Heart right ventricle (tissue), 16 donors: Measurements from ENCODE around the gene ZNF644. TPM values are rescaled to one million over a fixed set of nuclear protein-coding genes. Genes with fewer than 3 reads are reported as not detected.
A peak's percentile ranks its signal among the peaks of the same experiment; 100 is the strongest.
"Not testable (repeated sequence)": the region's sequence is repeated elsewhere in the genome, so short reads cannot be mapped to it uniquely, and the experiment has no call there.

Experiments
- ATAC-seq, 8 donors: fragments of 200-7000 bp; cut with Tn5 transposase; one replicate each; pipeline ENCODE4 v1.9.1; 2020; ENCODE audit warnings: mild to moderate bottlenecking in 8 of 8, moderate library complexity in 8 of 8, moderate number of reproducible peaks in 1 of 8
- DNase-seq, 2 donors: peaks; one replicate each; pipeline ENCODE4 v3.0.0-alpha.2; 2020
- H3K27ac ChIP-seq, 10 donors: fragments of 200-600 bp; sonication (generic) in 2 of 10; one replicate each; pipeline versions ENCODE4 v1.5.0 to v1.8.0; 2020 to 2022; ENCODE audit warnings: mild to moderate bottlenecking in 3 of 10
- H3K27me3 ChIP-seq, 7 donors: fragments of 200-600 bp; one replicate each; pipeline ENCODE4 v1.8.0; 2021 to 2022; ENCODE audit warnings: mild to moderate bottlenecking in 2 of 7
- H3K36me3 ChIP-seq, 9 donors: fragments of 200-600 bp; sonication (generic) in 1 of 9; one replicate each; pipeline versions ENCODE4 v1.5.0 to v1.8.0; 2020 to 2022; ENCODE audit warnings: mild to moderate bottlenecking in 2 of 9
- H3K4me1 ChIP-seq, 9 donors: fragments of 200-600 bp; sonication (generic) in 1 of 9; one replicate each; pipeline versions ENCODE4 v1.5.0 to v1.8.0; 2020 to 2022; ENCODE audit warnings: mild to moderate bottlenecking in 4 of 9
- H3K4me3 ChIP-seq, 10 donors: fragments of 200-600 bp; sonication (generic) in 2 of 10; one replicate each; pipeline versions ENCODE4 v1.5.0 to v1.8.0; 2020 to 2022; ENCODE audit warnings: mild to moderate bottlenecking in 7 of 10, moderate library complexity in 2 of 10
- H3K9me3 ChIP-seq, 11 donors: fragments of 200-600 bp in 10 of 11; sonication (generic) in 2 of 11; one replicate each; pipeline versions ENCODE4 v1.5.0 to v1.8.0; 2013 to 2022; ENCODE audit warnings: mild to moderate bottlenecking in 2 of 11, control low read depth in 1 of 11, moderate library complexity in 1 of 11
- WGBS, 2 donors: extraction: QIAGEN DNeasy Blood & Tissue Kit; methylation state at CpG; one replicate each; pipeline ENCODE4 v1.1.7; 2013; ENCODE audit warnings: inconsistent platforms in 1 of 2; 5-methylcytosine and 5-hydroxymethylcytosine counted together
- intact Hi-C, 10 donors: fragments of 100-400 bp; cut with DNase I; formaldehyde crosslinking; loops; one replicate each; pipeline versions ENCODE4 v1.11.1 to v1.14.2; 2022
- polyA plus RNA-seq, 2 donors: library from polyadenylated mRNA; stranded (reverse); fragments of 200-250 nt; gene quantifications; one replicate each; pipeline ENCODE4 v1.2.3, GENCODE V29; 2013
- total RNA-seq, 10 donors: library from RNA; stranded (reverse); fragmentation: NEBNext Ultra II Directional in 3 of 10; extraction: Animal tissue kit (Norgen Biotek cat#: 25700) in 3 of 10; gene quantifications; one replicate each; pipeline versions ENCODE4 v1.2.1 to v1.2.4, GENCODE V29; 2021 to 2023
- TF ChIP-seq, protein P1 (sequence below), 9 donors: fragments of 200-600 bp; sonication (generic) in 2 of 9; IDR thresholded peaks; one replicate each; pipeline versions ENCODE4 v1.5.0 to v1.8.0; 2021 to 2022; ENCODE audit warnings: antibody characterized with exemption in 9 of 9, mild to moderate bottlenecking in 5 of 9, moderate library complexity in 1 of 9
- donor health status: Arrhythmogenic right ventricular cardiomyopathy.
- donor health status: ischemic (EF 13 %, LVEDD 7.1; RV severe dilation, severe dysfunction).
- donor health status: healthy with polysubstance abuse.
- donor health status: DM: no; HTN: yes; CAD: no.
- donor health status: DM: no; HTN: no; CAD: no.
- donor health status: ischemic (EF 25% LVEDD 6.9; RV normal size, moderate dysfunction).
- donor health status: ischemic (EF 25% LVEDD 5.7; RV mildly dilated, moderate dysfunction).
- donor health status: healthy.
- donor health status: DM: yes; HTN: yes; CAD: no.
- donor health status: Ischemic cardiomyopathy.
- donor health status: ischemic (EF 35%, LVEDD 5.7; RV mildly dilated, moderate dysfunction).
- donor health status: nonischemic (EF 11% LVEDD 7.7; RV severe dilation, severe dysfunction).
- donor health status: DM: yes; HTN: yes; CAD: no.
- donor health status: PGD.
- donor health status: ischemic (EF 29% LVEDD 5.4; RV normal size, mild dysfunction).
- donor health status: nonischemic (EF 23%, LVEDD 6.1; RV moderate dilation, normal function).

Gene ZNF644
- total and polyA plus RNA-seq, 12 donors: 10.7 to 48.0 (median 33.6) TPM

DNA sequence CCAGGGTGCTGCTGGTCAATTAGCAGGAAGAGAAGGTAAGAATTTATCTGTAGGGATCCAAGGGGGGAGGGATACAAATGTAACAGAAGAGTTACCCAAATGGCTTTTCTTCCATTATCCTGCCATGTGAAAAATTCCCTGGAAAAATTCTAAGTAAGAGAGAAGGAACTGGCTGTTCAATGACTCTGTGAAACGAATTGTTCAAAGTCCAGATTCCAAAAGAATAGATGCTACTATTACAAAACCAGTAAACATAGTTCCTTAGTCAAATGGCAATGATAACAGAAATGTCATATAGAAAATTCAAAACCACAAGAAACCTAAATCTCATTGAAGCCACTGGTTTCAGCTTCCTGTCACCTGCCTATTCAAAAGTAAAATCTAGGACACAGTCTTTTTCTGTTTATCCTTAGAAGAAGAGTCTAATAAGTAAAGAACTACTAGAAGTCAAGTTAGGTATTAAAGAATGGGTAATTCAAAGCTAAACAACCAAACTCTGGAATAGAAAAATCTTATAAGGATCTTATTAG, 102.6 kb downstream of the ZNF644 start:
- H3K4me3 ChIP-seq: no peak overlapping the region
- no peaks in the 10 kb centered on the region for H3K27me3 ChIP-seq
- intact Hi-C loops: no loop called here
- ATAC-seq: no peak
- TF ChIP-seq, protein P1, sequence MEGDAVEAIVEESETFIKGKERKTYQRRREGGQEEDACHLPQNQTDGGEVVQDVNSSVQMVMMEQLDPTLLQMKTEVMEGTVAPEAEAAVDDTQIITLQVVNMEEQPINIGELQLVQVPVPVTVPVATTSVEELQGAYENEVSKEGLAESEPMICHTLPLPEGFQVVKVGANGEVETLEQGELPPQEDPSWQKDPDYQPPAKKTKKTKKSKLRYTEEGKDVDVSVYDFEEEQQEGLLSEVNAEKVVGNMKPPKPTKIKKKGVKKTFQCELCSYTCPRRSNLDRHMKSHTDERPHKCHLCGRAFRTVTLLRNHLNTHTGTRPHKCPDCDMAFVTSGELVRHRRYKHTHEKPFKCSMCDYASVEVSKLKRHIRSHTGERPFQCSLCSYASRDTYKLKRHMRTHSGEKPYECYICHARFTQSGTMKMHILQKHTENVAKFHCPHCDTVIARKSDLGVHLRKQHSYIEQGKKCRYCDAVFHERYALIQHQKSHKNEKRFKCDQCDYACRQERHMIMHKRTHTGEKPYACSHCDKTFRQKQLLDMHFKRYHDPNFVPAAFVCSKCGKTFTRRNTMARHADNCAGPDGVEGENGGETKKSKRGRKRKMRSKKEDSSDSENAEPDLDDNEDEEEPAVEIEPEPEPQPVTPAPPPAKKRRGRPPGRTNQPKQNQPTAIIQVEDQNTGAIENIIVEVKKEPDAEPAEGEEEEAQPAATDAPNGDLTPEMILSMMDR (IDR thresholded peaks at IDR 0.05): no peak
- DNase-seq: no peak
- H3K36me3 ChIP-seq: peaks cover 0 to 36% (median 8%) of the 10 kb centered on the region in 9 donors
- WGBS, 2 donors: 88 to 89% methylated on average over 1 of the region's 1 CpG
- no peaks in the 10 kb centered on the region for H3K9me3 ChIP-seq
- H3K27ac ChIP-seq: peak overlapping the region in 7 of 10 donors; percentile 25 to 72 (median 41)
- peaks cover 0 to 61% (median 48%) of the 10 kb centered on the region in 9 donors for H3K4me1 ChIP-seq

DNA sequence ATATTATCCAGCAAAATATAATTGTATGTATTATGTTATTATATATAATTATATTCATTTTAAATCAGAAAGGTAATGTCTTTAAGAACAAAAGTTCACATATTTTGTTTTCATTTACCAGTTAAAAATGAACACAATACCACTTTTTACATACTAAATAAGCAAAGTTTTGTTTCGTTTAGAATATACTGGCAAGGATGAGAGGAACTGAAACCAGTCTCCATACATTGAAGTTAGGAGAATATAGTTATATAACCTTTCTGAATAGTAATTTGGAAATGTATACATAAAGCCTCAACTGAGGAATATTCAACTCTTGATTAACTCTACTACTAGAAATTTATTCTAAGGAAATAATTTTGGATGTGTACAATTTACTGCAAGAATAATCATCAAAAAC, 110.5 kb downstream of the ZNF644 start:
- H3K36me3 ChIP-seq: peaks cover 0 to 41% (median under 1%) of the 10 kb centered on the region in 9 donors
- peaks cover 0 to 4% (median 0%) of the 10 kb centered on the region in 9 donors for H3K4me1 ChIP-seq
- WGBS, 2 donors: 90 to 92% methylated on average over 1 of the region's 1 CpG
- H3K9me3 ChIP-seq: no peaks in the 10 kb centered on the region
- ATAC-seq (no peak), DNase-seq (no peak)
- no peak overlapping the region for H3K4me3 ChIP-seq
- TF ChIP-seq, protein P1 (IDR thresholded peaks at IDR 0.05): no peak
- H3K27me3 ChIP-seq: no peaks in the 10 kb centered on the region
- no peak overlapping the region for H3K27ac ChIP-seq
- intact Hi-C loops: no loop called here

DNA sequence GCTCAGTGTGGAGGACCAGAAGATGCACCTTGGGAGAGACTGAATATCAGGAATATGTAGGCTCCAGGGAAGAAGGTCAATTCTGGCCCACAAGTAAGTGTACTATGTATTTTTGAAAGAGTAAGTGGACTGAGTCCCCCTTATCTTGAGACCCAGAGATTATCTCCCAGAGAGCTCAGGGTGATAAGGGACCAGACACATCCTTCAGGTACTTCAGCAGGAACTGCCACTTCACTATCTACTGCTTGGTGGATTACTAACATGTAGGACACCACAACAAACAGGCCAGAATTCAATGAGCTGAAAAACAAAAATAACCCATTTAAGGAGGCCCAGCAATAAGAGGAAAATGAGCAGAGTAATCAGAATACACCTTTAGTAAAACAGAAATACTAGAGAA, 119.2 kb downstream of the ZNF644 start:
- H3K36me3 ChIP-seq: peaks cover 0 to 27% (median 0%) of the 10 kb centered on the region in 9 donors
- no peaks in the 10 kb centered on the region for H3K9me3 ChIP-seq
- DNase-seq: no peak
- TF ChIP-seq, protein P1 (IDR thresholded peaks at IDR 0.05): no peak
- intact Hi-C loops: no loop called here
- H3K4me1 ChIP-seq: peaks cover 0 to 7% (median 0%) of the 10 kb centered on the region in 9 donors
- H3K27ac ChIP-seq: no peak overlapping the region
- no peak for ATAC-seq
- no peaks in the 10 kb centered on the region for H3K27me3 ChIP-seq
- H3K4me3 ChIP-seq: no peak overlapping the region

GRCh38 chr1:90899263-90899662, 122.6 kb downstream of the ZNF644 start:
- 97 to 99% methylated on average over 3 of the region's 3 CpGs for WGBS, 2 donors
- DNase-seq: no peak
- no peak overlapping the region for H3K27ac ChIP-seq
- no peak for ATAC-seq
- intact Hi-C loops: no loop called here
- H3K4me1 ChIP-seq: no peaks in the 10 kb centered on the region
- H3K9me3 ChIP-seq: no peaks in the 10 kb centered on the region
- TF ChIP-seq, protein P1 (IDR thresholded peaks at IDR 0.05): no peak
- H3K4me3 ChIP-seq: no peak overlapping the region
- H3K27me3 ChIP-seq: no peaks in the 10 kb centered on the region
- H3K36me3 ChIP-seq: peaks cover 0 to 24% (median 0%) of the 10 kb centered on the region in 9 donors

GRCh38 chr1:90893679-90894078, 128.2 kb downstream of the ZNF644 start:
- intact Hi-C loops, H3K27ac ChIP-seq, H3K27me3 ChIP-seq, DNase-seq, H3K36me3 ChIP-seq, H3K4me1 ChIP-seq, H3K9me3 ChIP-seq, H3K4me3 ChIP-seq: not testable (repeated sequence)
- WGBS, 2 donors: 97% methylated on average over 37 to 38 of the region's 38 CpGs
- peak in 4 of 8 donors; percentile 20 to 38 (median 31) for ATAC-seq

- ATAC-seq, H3K36me3 ChIP-seq, intact Hi-C loops, DNase-seq, H3K27me3 ChIP-seq, H3K4me1 ChIP-seq, H3K9me3 ChIP-seq, H3K4me3 ChIP-seq, H3K27ac ChIP-seq: not testable (repeated sequence)
- 95 to 97% methylated on average over 1 of the region's 1 CpG for WGBS, 2 donors
These were observed 129.0 kb downstream of the ZNF644 start for GRCh38 chr1:90892884-90893283.

GRCh38 chr1:90892196-90892595, 129.6 kb downstream of the ZNF644 start:
- H3K36me3 ChIP-seq, DNase-seq, H3K27ac ChIP-seq, H3K4me3 ChIP-seq, ATAC-seq, H3K9me3 ChIP-seq, H3K4me1 ChIP-seq, intact Hi-C loops, H3K27me3 ChIP-seq: not testable (repeated sequence)
- WGBS, 2 donors: 94 to 99% methylated on average over 14 to 16 of the region's 20 CpGs

- intact Hi-C loops, H3K4me3 ChIP-seq, H3K4me1 ChIP-seq, H3K27ac ChIP-seq, H3K9me3 ChIP-seq, H3K36me3 ChIP-seq, H3K27me3 ChIP-seq, DNase-seq, ATAC-seq: not testable (repeated sequence)
- WGBS, 2 donors: 99 to 100% methylated on average over 15 to 25 of the region's 28 CpGs
These were observed 130.1 kb downstream of the ZNF644 start for GRCh38 chr1:90891756-90892155.
